DOHH2 (cell line): ENCODE results near the gene PPFIBP2.

ENCODE experiments used
- CTCF ChIP-seq: fragments of 200-600 bp; sonication (generic); IDR thresholded peaks from one replicate; pipeline ENCODE4 v1.5.1; 2014; ENCODE audit warnings: antibody characterized with exemption, mild to moderate bottlenecking, low read depth, low read length; ENCODE audit not compliant: poor library complexity, severe bottlenecking
- EZH2phosphoT487 ChIP-seq: fragments of 200-600 bp; sonication (generic); IDR thresholded peaks from 2 replicates; pipeline ENCODE4 v1.6.1; 2017; ENCODE audit warnings: borderline replicate concordance, mild to moderate bottlenecking, antibody characterized with exemption, low read length, moderate library complexity, mixed read lengths

GRCh38 chr11:7564803-7565202 is 51.0 kb downstream of the PPFIBP2 start:
- TF ChIP-seq CTCF = no peak
- TF ChIP-seq EZH2phosphoT487 = no peak
